IMR-90 (cell line): Measurements from ENCODE around the gene PAAF1. TPM values are rescaled to one million over a fixed set of nuclear protein-coding genes. Genes with fewer than 3 reads are reported as not detected.

Experiments
- ATAC-seq: fragments of 200-7000 bp; cut with Tn5 transposase; 2 replicates; pipeline ENCODE4 v1.9.1; 2020; ENCODE audit warnings: low read depth, mild to moderate bottlenecking, moderate library complexity
- BruUV-seq: library from RNA; stranded (reverse); fragments of 400-500 nt; replicated peaks from 2 replicates; lab custom pipeline; 2021; lab: Mats Ljungman, UMichigan
- CTCF ChIA-PET: fragments of 300-600 bp; formaldehyde crosslinking; extraction: SDS; loops from one replicate; lab custom pipeline; 2021; ENCODE audit warnings: antibody characterized with exemption; lab: Yijun Ruan, JAX
- POLR2A ChIA-PET: fragments of 300-600 bp; sonication (Branson Sonifier 250); formaldehyde crosslinking; loops from one replicate; lab custom pipeline; 2022; ENCODE audit warnings: antibody characterized with exemption; ENCODE audit not compliant: unreplicated experiment; lab: Charles Lee
- DNase-seq: peaks from one replicate; pipeline ENCODE4 v3.0.0; 2013
- H2AFZ ChIP-seq: replicated peaks from 2 replicates; pipeline ENCODE3; 2013; ENCODE audit warnings: low read length, mild to moderate bottlenecking; ENCODE audit not compliant: poor library complexity
- H2AK5ac ChIP-seq: 2 replicates; pipeline ENCODE4 v1.6.1; 2013; ENCODE audit warnings: low read depth, low read length, inconsistent platforms
- H2AK9ac ChIP-seq: replicated peaks from 2 replicates; pipeline ENCODE3; 2013; ENCODE audit warnings: mild to moderate bottlenecking, low read depth, low read length, moderate library complexity; ENCODE audit not compliant: poor library complexity
- H2BK120ac ChIP-seq: 2 replicates; pipeline ENCODE4 v1.6.1; 2013; ENCODE audit warnings: low read depth, low read length, inconsistent platforms
- H2BK15ac ChIP-seq: 3 replicates; pipeline ENCODE4 v1.6.1; 2013; ENCODE audit warnings: low read depth, low read length, inconsistent platforms
- H2BK20ac ChIP-seq: 2 replicates; pipeline ENCODE4 v1.6.1; 2013; ENCODE audit warnings: low read depth, mild to moderate bottlenecking, inconsistent platforms, low read length, moderate library complexity
- H2BK5ac ChIP-seq: 2 replicates; pipeline ENCODE4 v1.6.1; 2013; ENCODE audit warnings: mild to moderate bottlenecking, low read depth, low read length, inconsistent platforms; ENCODE audit not compliant: poor library complexity, severe bottlenecking
- H3K14ac ChIP-seq: replicated peaks from 2 replicates; pipeline ENCODE4 v1.6.1; 2013; ENCODE audit warnings: low read depth, low read length, inconsistent platforms
- H3K18ac ChIP-seq: 2 replicates; pipeline ENCODE4 v1.6.1; 2013; ENCODE audit warnings: low read depth, low read length, control low read depth
- H3K23ac ChIP-seq: 2 replicates; pipeline ENCODE4 v1.6.1; 2013; ENCODE audit warnings: low read depth, low read length, inconsistent platforms
- H3K27ac ChIP-seq: 2 replicates; pipeline ENCODE4 v1.5.1; 2013; ENCODE audit warnings: mild to moderate bottlenecking, control low read depth, low read length; ENCODE audit not compliant: insufficient read depth
- H3K27me3 ChIP-seq: 2 replicates; pipeline ENCODE4 v1.6.1; 2013; ENCODE audit warnings: low read length; ENCODE audit not compliant: control insufficient read depth, insufficient read depth
- H3K36me3 ChIP-seq: 2 replicates; pipeline ENCODE4 v1.6.1; 2013; ENCODE audit warnings: low read length, mixed read lengths; ENCODE audit not compliant: control insufficient read depth, insufficient read depth
- H3K4ac ChIP-seq: 2 replicates; pipeline ENCODE4 v1.6.1; 2013; ENCODE audit warnings: low read depth, low read length, inconsistent platforms
- H3K4me1 ChIP-seq: 2 replicates; pipeline ENCODE4 v1.6.1; 2013; ENCODE audit warnings: low read length, mixed read lengths; ENCODE audit not compliant: control insufficient read depth, insufficient read depth
- H3K4me2 ChIP-seq: 2 replicates; pipeline ENCODE4 v1.6.1; 2013; ENCODE audit warnings: low read depth, mild to moderate bottlenecking, control low read depth, low read length, moderate library complexity
- H3K4me3 ChIP-seq: 2 replicates; pipeline ENCODE4 v1.5.1; 2013; ENCODE audit warnings: low read depth, mild to moderate bottlenecking, control low read depth, low read length, moderate library complexity; ENCODE audit not compliant: insufficient read depth
- H3K56ac ChIP-seq: 2 replicates; pipeline ENCODE4 v1.6.1; 2013; ENCODE audit warnings: low read length, inconsistent platforms; ENCODE audit not compliant: insufficient read depth; ENCODE audit errors: extremely low read depth
- H3K79me1 ChIP-seq, 2 experiments: 2 replicates each; pipeline ENCODE4 v1.6.1; 2013; ENCODE audit warnings: low read length in 2 of 2, inconsistent platforms in 1 of 2, low read depth in 1 of 2
- H3K9ac ChIP-seq: 2 replicates; pipeline ENCODE4 v1.6.1; 2013; ENCODE audit warnings: low read depth, low read length, control low read depth
- H3K9me1 ChIP-seq: 2 replicates; pipeline ENCODE4 v1.6.1; 2013; ENCODE audit warnings: low read length, inconsistent platforms; ENCODE audit not compliant: insufficient read depth
- H3K9me3 ChIP-seq: 2 replicates; pipeline ENCODE4 v1.6.1; 2013; ENCODE audit warnings: low read length; ENCODE audit not compliant: control insufficient read depth, insufficient read depth
- H4K20me1 ChIP-seq: 2 replicates; pipeline ENCODE4 v1.6.1; 2013; ENCODE audit warnings: low read length, inconsistent platforms; ENCODE audit not compliant: insufficient read depth
- H4K5ac ChIP-seq: 2 replicates; pipeline ENCODE4 v1.6.1; 2013; ENCODE audit warnings: mild to moderate bottlenecking, low read depth, low read length, control low read depth
- H4K8ac ChIP-seq, 2 experiments: 2 replicates each; pipeline ENCODE4 v1.6.1; 2013; ENCODE audit warnings: low read depth in 2 of 2, low read length in 2 of 2, control low read depth in 1 of 2, inconsistent platforms in 1 of 2
- H4K91ac ChIP-seq: 2 replicates; pipeline ENCODE4 v1.6.1; 2013; ENCODE audit warnings: low read depth, low read length, inconsistent platforms; ENCODE audit not compliant: insufficient read depth
- CEBPB ChIP-seq: IDR thresholded peaks from 2 replicates; pipeline ENCODE4 v1.6.1; 2012; ENCODE audit warnings: low read depth, low read length, improper control_type of control experiment
- CTCF ChIP-seq: conservative IDR thresholded peaks from 2 replicates; pipeline ENCODE4 v1.5.1; 2012; ENCODE audit warnings: mild to moderate bottlenecking, low read depth, low read length, improper control_type of control experiment
- FOS ChIP-seq: fragments of 150-350 bp; IDR thresholded peaks from 2 replicates; pipeline ENCODE4 v1.6.1; 2016; ENCODE audit warnings: low read depth, low read length
- MAFK ChIP-seq: IDR thresholded peaks from 2 replicates; pipeline ENCODE4 v1.6.1; 2012; ENCODE audit warnings: low read depth, low read length, improper control_type of control experiment
- MXI1 ChIP-seq: IDR thresholded peaks from 2 replicates; pipeline ENCODE4 v1.6.1; 2012; ENCODE audit warnings: low read depth, mild to moderate bottlenecking, low read length, moderate library complexity, borderline replicate concordance
- POLR2A ChIP-seq: IDR thresholded peaks from 2 replicates; pipeline ENCODE4 v1.6.1; 2012; ENCODE audit warnings: mild to moderate bottlenecking, low read depth, low read length
- RAD21 ChIP-seq: IDR thresholded peaks from 2 replicates; pipeline ENCODE4 v1.6.1; 2012; ENCODE audit warnings: low read length, improper control_type of control experiment
- RCOR1 ChIP-seq: IDR thresholded peaks from 2 replicates; pipeline ENCODE4 v1.6.1; 2012; ENCODE audit warnings: mild to moderate bottlenecking, low read length, improper control_type of control experiment; ENCODE audit not compliant: insufficient replicate concordance
- RFX5 ChIP-seq: IDR thresholded peaks from 2 replicates; pipeline ENCODE4 v1.8.0; 2012; ENCODE audit warnings: low read depth, mild to moderate bottlenecking, low read length, moderate library complexity
- USF2 ChIP-seq: fragments of 150-350 bp; IDR thresholded peaks from 2 replicates; pipeline ENCODE4 v1.6.1; 2017; ENCODE audit warnings: mild to moderate bottlenecking, antibody characterized with exemption, low read length, low read depth
- WGBS, 2 experiments: methylation state at CpG; one replicate each; pipeline versions ENCODE4 v1.1.5 to v1.1.7; 2013; ENCODE audit warnings: missing lambda C conversion rate in 2 of 2; ENCODE audit not compliant: insufficient read length in 1 of 2; ENCODE audit errors: extremely low coverage in 2 of 2; 5-methylcytosine and 5-hydroxymethylcytosine counted together
- dilution Hi-C: fragments of 300-500 bp; cut with HindIII; formaldehyde crosslinking; loops from one replicate; pipeline ENCODE4 v1.14.3; 2018; ENCODE audit warnings: low sequenced_read_pairs; ENCODE audit not compliant: unreplicated experiment
- in situ Hi-C: fragments of 300-500 bp; cut with MboI; formaldehyde crosslinking; loops from 3 replicates; pipeline ENCODE4 v1.14.3; 2019; ENCODE audit warnings: low sequenced_read_pairs, inconsistent platforms, mixed read lengths
- intact Hi-C: fragments of 100-400 bp; cut with micrococcal nuclease; formaldehyde crosslinking; loops from 2 replicates; pipeline ENCODE4 v1.10.0; 2022
- polyA plus RNA-seq, 3 experiments: library from polyadenylated mRNA; depleted of rRNA; stranded (reverse); fragments of >200 nt; gene quantifications; 2 replicates each; pipeline ENCODE4 v1.2.3, GENCODE V29; 2012; ENCODE audit warnings: low replicate concordance in 1 of 3
- total RNA-seq: library from RNA; depleted of rRNA; stranded (reverse); fragments of >200 nt; gene quantifications from 2 replicates; pipeline ENCODE4 v1.2.3, GENCODE V29; 2012

PAAF1 gene
- total and polyA plus RNA-seq, 2 of the 4 experiments (the other 2 are of a cell fraction), result 15.1 to 16.4 TPM

DNA sequence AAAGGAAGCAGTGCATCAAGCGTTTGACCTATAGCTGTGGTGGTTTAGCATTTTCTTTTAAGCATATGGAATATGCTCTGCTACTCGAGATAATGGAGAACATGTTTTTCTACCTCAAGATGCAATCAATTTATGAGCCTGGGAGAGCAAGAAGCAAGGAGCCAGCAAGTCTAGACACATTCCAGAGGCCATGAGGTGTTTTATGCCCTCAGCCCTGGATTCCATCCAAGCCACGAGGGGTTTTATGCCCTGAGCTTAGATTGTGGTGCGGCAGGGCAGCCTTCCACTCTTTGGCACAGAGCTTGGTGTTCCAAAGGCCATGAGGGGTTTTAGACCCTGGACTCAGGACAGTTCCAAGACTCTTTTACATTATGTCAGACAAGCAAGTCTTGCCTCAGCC is 62.3 kb downstream of the PAAF1 start:
- H2AK5ac ChIP-seq, result no peak overlapping the region
- peaks cover 2% of the 10 kb centered on the region for H3K36me3 ChIP-seq
- H3K4me3 ChIP-seq, result no peak overlapping the region
- no peak overlapping the region for H3K4ac ChIP-seq
- POLR2A ChIA-PET, result no interaction called here
- H2BK5ac ChIP-seq, result no peak overlapping the region
- no peak overlapping the region for H4K5ac ChIP-seq
- no peaks in the 10 kb centered on the region for H3K4me1 ChIP-seq
- WGBS, 2 experiments, result 86% methylated on average over 1 of the region's 4 CpGs; no CpG with 5 or more reads in 1 of the 2 experiments
- no peak overlapping the region for H2BK120ac ChIP-seq
- peaks cover 5% of the 10 kb centered on the region; the same call in 1 of the 2 replicates for H3K9me3 ChIP-seq
- H3K27me3 ChIP-seq, result no peaks in the 10 kb centered on the region
- no peak overlapping the region for H3K56ac ChIP-seq
- H2BK15ac ChIP-seq, result no peak overlapping the region
- no peak for DNase-seq
- H3K9ac ChIP-seq, result no peak overlapping the region
- ATAC-seq, result no peak
- no peak overlapping the region for H3K14ac ChIP-seq
- H3K79me1 ChIP-seq, result no peaks in the 10 kb centered on the region
- no TSS peak for BruUV-seq
- dilution Hi-C loops (no loop called here), in situ Hi-C loops (loop anchor here (10.0 kb wide), 1 partner anchor 314 kb away; no protein-coding TSS in a partner anchor), intact Hi-C loops (no loop called here)
- H2AFZ ChIP-seq, result no peak overlapping the region
- H3K18ac ChIP-seq, result no peak overlapping the region
- no peak overlapping the region for H4K91ac ChIP-seq
- CTCF ChIA-PET, result interaction anchor here (0.6 kb wide), 1 partner anchor 498 kb away, joined by 3 read pairs; no protein-coding TSS in a partner anchor
- TF ChIP-seq USF2 (no peak), CTCF (no peak), CEBPB (no peak), POLR2A (no peak), RCOR1 (no peak), MAFK (no peak), MXI1 (no peak), RAD21 (no peak), FOS (no peak), RFX5 (no peak)
- H4K20me1 ChIP-seq, result no peaks in the 10 kb centered on the region
- H3K23ac ChIP-seq, result no peak overlapping the region
- H3K27ac ChIP-seq, result no peak overlapping the region
- H4K8ac ChIP-seq, result no peak overlapping the region
- H2AK9ac ChIP-seq, result no peak overlapping the region
- H2BK20ac ChIP-seq, result no peak overlapping the region
- H3K9me1 ChIP-seq, result no peaks in the 10 kb centered on the region
- H3K4me2 ChIP-seq, result no peak overlapping the region
